ENCODE data around the gene MFSD11. TPM values are rescaled to one million over a fixed set of nuclear protein-coding genes. Genes with fewer than 3 reads are reported as not detected.

The MFSD11 gene
- total and polyA plus RNA-seq, 2 of the 4 experiments (the other 2 are of a cell fraction): 12.3 to 16.1 TPM

GRCh38 chr17:76792348-76792747, 54.4 kb downstream of the MFSD11 start:
- peaks cover 2% of the 10 kb centered on the region; the same call in 1 of the 2 replicates for H3K4me1 ChIP-seq (ENCODE audit: control insufficient read depth, insufficient read depth, low read length)
- no peak overlapping the region for H2AK9ac ChIP-seq (replicated peaks; ENCODE audit: low read depth, low read length, poor library complexity)
- H3K4ac ChIP-seq (ENCODE audit: low read depth, low read length): no peak overlapping the region
- no peak overlapping the region for H2AK5ac ChIP-seq (ENCODE audit: low read depth, low read length)
- H3K27ac ChIP-seq (ENCODE audit: insufficient read depth, low read length): no peak overlapping the region
- in situ Hi-C loops (cut with MboI; ENCODE audit: low sequenced_read_pairs): no loop called here
- no peak overlapping the region for H2AFZ ChIP-seq (replicated peaks; ENCODE audit: low read length, poor library complexity)
- no peak for DNase-seq
- H4K20me1 ChIP-seq (ENCODE audit: insufficient read depth, low read length): no peaks in the 10 kb centered on the region; the same call in 1 of the 2 replicates
- no peaks in the 10 kb centered on the region for H3K79me1 ChIP-seq (ENCODE audit: low read depth in 1 of 2, low read length in 2 of 2)
- CTCF ChIA-PET: interaction anchor here (0.7 kb wide), 1 partner anchor 9 kb away, joined by 3 read pairs; no protein-coding TSS in a partner anchor
- no peak for ATAC-seq (ENCODE audit: low read depth)
- H3K14ac ChIP-seq (replicated peaks; ENCODE audit: low read depth, low read length): no peak overlapping the region
- H4K91ac ChIP-seq (ENCODE audit: insufficient read depth, low read depth, low read length): no peak overlapping the region
- H4K8ac ChIP-seq (ENCODE audit: low read depth in 2 of 2, low read length in 2 of 2): no peak overlapping the region
- no peak overlapping the region for H2BK20ac ChIP-seq (ENCODE audit: low read depth, low read length)
- H2BK120ac ChIP-seq (ENCODE audit: low read depth, low read length): no peak overlapping the region
- H3K9ac ChIP-seq (ENCODE audit: low read depth, low read length): no peak overlapping the region
- no peak overlapping the region for H3K4me2 ChIP-seq (ENCODE audit: low read depth, low read length)
- H3K4me3 ChIP-seq (ENCODE audit: insufficient read depth, low read depth, low read length): no peak overlapping the region
- no TSS peak for BruUV-seq (replicated peaks)
- POLR2A ChIA-PET (ENCODE audit: unreplicated experiment): interaction anchor here (0.6 kb wide), 1 partner anchor 9 kb away, joined by 10 read pairs; no protein-coding TSS in a partner anchor
- H4K5ac ChIP-seq (ENCODE audit: low read depth, low read length): no peak overlapping the region
- H3K9me1 ChIP-seq (ENCODE audit: insufficient read depth, low read length): no peaks in the 10 kb centered on the region
- H3K9me3 ChIP-seq (ENCODE audit: control insufficient read depth, insufficient read depth, low read length): no peaks in the 10 kb centered on the region
- H2BK15ac ChIP-seq (ENCODE audit: low read depth, low read length): no peak overlapping the region
- WGBS, 2 experiments (ENCODE audit: extremely low coverage in 2 of 2, insufficient read length in 1 of 2): no CpG with 5 or more reads among the region's 5 CpGs
- H3K18ac ChIP-seq (ENCODE audit: low read depth, low read length): no peak overlapping the region
- dilution Hi-C loops (cut with HindIII; ENCODE audit: low sequenced_read_pairs, unreplicated experiment): no loop called here
- no peak overlapping the region for H2BK5ac ChIP-seq (ENCODE audit: low read depth, low read length, poor library complexity, severe bottlenecking)
- TF ChIP-seq RAD21 (IDR thresholded peaks at IDR 0.05; ENCODE audit: low read length): no peak
- TF ChIP-seq NFE2L2 (IDR thresholded peaks at IDR 0.05; ENCODE audit: low read depth, low read length): no peak
- no peak for TF ChIP-seq MAZ (IDR thresholded peaks at IDR 0.05; ENCODE audit: borderline replicate concordance, low read depth, low read length)
- TF ChIP-seq CEBPB (IDR thresholded peaks at IDR 0.05; ENCODE audit: low read depth, low read length): no peak
- TF ChIP-seq ELK1 (IDR thresholded peaks at IDR 0.05; ENCODE audit: borderline replicate concordance, low read depth, low read length): no peak
- no peak for TF ChIP-seq CHD1 (IDR thresholded peaks at IDR 0.05; ENCODE audit: low read depth, low read length)
- TF ChIP-seq RCOR1 (IDR thresholded peaks at IDR 0.05; ENCODE audit: insufficient replicate concordance, low read length): no peak
- no peak for TF ChIP-seq POLR2A (IDR thresholded peaks at IDR 0.05; ENCODE audit: low read depth, low read length)
- TF ChIP-seq SMC3 (IDR thresholded peaks at IDR 0.05; ENCODE audit: low read depth, low read length): no peak
- no peak for TF ChIP-seq RFX5 (IDR thresholded peaks at IDR 0.05; ENCODE audit: low read depth, low read length)
- TF ChIP-seq MAFK (IDR thresholded peaks at IDR 0.05; ENCODE audit: low read depth, low read length): no peak
- TF ChIP-seq BHLHE40 (IDR thresholded peaks at IDR 0.05; ENCODE audit: low read depth, low read length): no peak
- TF ChIP-seq FOS (IDR thresholded peaks at IDR 0.05; ENCODE audit: low read depth, low read length): no peak
- no peak for TF ChIP-seq MXI1 (IDR thresholded peaks at IDR 0.05; ENCODE audit: borderline replicate concordance, low read depth, low read length)
- no peak for TF ChIP-seq USF2 (IDR thresholded peaks at IDR 0.05; ENCODE audit: low read depth, low read length)
- TF ChIP-seq CTCF (conservative IDR thresholded peaks at IDR 0.05; ENCODE audit: low read depth, low read length): no peak
- intact Hi-C loops (cut with micrococcal nuclease): no loop called here
- H3K36me3 ChIP-seq (ENCODE audit: control insufficient read depth, insufficient read depth, low read length): no peaks in the 10 kb centered on the region
- H3K27me3 ChIP-seq (ENCODE audit: control insufficient read depth, insufficient read depth, low read length): no peaks in the 10 kb centered on the region
- no peak overlapping the region for H3K23ac ChIP-seq (ENCODE audit: low read depth, low read length)
- H3K56ac ChIP-seq (ENCODE audit: extremely low read depth, insufficient read depth, low read length): no peak overlapping the region

All from IMR-90 (cell line).